NCI-H1417 treated with DMSO at 0.1 percent for 48 hours (cell line): Measurements from ENCODE around the gene P2RY2.
"Not testable (repeated sequence)": the region's sequence is repeated elsewhere in the genome, so short reads cannot be mapped to it uniquely, and the experiment has no call there.

Source experiments
- DNase-seq: peaks from one replicate; lab custom pipeline; 2025; lab: John Stamatoyannopoulos, UW

Gene P2RY2

GRCh38 chr11:73188301-73188700 lies 29.8 kb upstream of the P2RY2 start:
- DNase-seq: no peak

GRCh38 chr11:73189315-73189714 lies 28.8 kb upstream of the P2RY2 start:
- DNase-seq: no peak

GRCh38 chr11:73189723-73190556 lies 28.1 kb upstream of the P2RY2 start:
- no peak for DNase-seq

- no peak for DNase-seq
Observed at GRCh38 chr11:73190557-73190885, 27.6 kb upstream of the P2RY2 start.

- no peak for DNase-seq
Observed at GRCh38 chr11:73191151-73191550, 26.9 kb upstream of the P2RY2 start.

- DNase-seq: no peak
Observed at GRCh38 chr11:73192272-73192671, 25.8 kb upstream of the P2RY2 start.

- DNase-seq: no peak
Observed at GRCh38 chr11:73193251-73194033, 24.6 kb upstream of the P2RY2 start.

- DNase-seq: no peak
Observed at GRCh38 chr11:73194034-73194507, 24.0 kb upstream of the P2RY2 start.

GRCh38 chr11:73194593-73194992 lies 23.5 kb upstream of the P2RY2 start:
- DNase-seq: no peak

- DNase-seq: no peak
Observed at GRCh38 chr11:73195191-73196007, 22.7 kb upstream of the P2RY2 start.

GRCh38 chr11:73196576-73196975 lies 21.5 kb upstream of the P2RY2 start:
- no peak for DNase-seq

GRCh38 chr11:73197348-73197747 lies 20.7 kb upstream of the P2RY2 start:
- no peak for DNase-seq

GRCh38 chr11:73197787-73198186 lies 20.3 kb upstream of the P2RY2 start:
- DNase-seq: not testable (repeated sequence)

GRCh38 chr11:73198677-73199076 lies 19.4 kb upstream of the P2RY2 start:
- DNase-seq: no peak

GRCh38 chr11:73199446-73199845 lies 18.6 kb upstream of the P2RY2 start:
- no peak for DNase-seq

- no peak for DNase-seq
Observed at GRCh38 chr11:73200256-73200655, 17.8 kb upstream of the P2RY2 start.

- no peak for DNase-seq
Observed at GRCh38 chr11:73201249-73201648, 16.8 kb upstream of the P2RY2 start.

GRCh38 chr11:73201888-73202780 lies 15.9 kb upstream of the P2RY2 start:
- DNase-seq: no peak

- DNase-seq: no peak
Observed at GRCh38 chr11:73203322-73203721, 14.8 kb upstream of the P2RY2 start.

GRCh38 chr11:73203790-73204189 lies 14.3 kb upstream of the P2RY2 start:
- DNase-seq: no peak

- DNase-seq: no peak
Observed at GRCh38 chr11:73204711-73205121, 13.4 kb upstream of the P2RY2 start.
